Stomach (tissue), 9 donors: ENCODE results near the gene TSPAN32. TPM values are rescaled to one million over a fixed set of nuclear protein-coding genes. Genes with fewer than 3 reads are reported as not detected.

Source experiments
- DNase-seq, 2 donors: peaks; one replicate each; pipeline versions ENCODE4 v3.0.0 to v3.0.0-alpha.2; 2013 to 2019
- H3K27ac ChIP-seq, 5 donors: fragments of 200-600 bp in 4 of 5; sonication (generic) in 4 of 5; one replicate each; pipeline ENCODE4 v1.5.1; 2013 to 2019; ENCODE audit warnings: mild to moderate bottlenecking in 1 of 5, moderate library complexity in 1 of 5
- H3K27me3 ChIP-seq, 3 donors: fragments of 200-600 bp; sonication (generic); one replicate each; pipeline ENCODE4 v1.5.1; 2017 to 2019; ENCODE audit warnings: mixed run types in 1 of 3
- H3K36me3 ChIP-seq, 4 donors: fragments of 200-600 bp; sonication (generic); 1 replicate in 3 of 4; 2 replicates in 1 of 4; pipeline ENCODE4 v1.5.1; 2016 to 2019
- H3K4me1 ChIP-seq, 4 donors: fragments of 200-600 bp; sonication (generic); one replicate each; pipeline ENCODE4 v1.5.1; 2016 to 2019
- H3K4me3 ChIP-seq, 4 donors: fragments of 200-600 bp; sonication (generic) in 3 of 4; one replicate each; pipeline ENCODE4 v1.5.1; 2016 to 2019; ENCODE audit warnings: mild to moderate bottlenecking in 1 of 4
- H3K9me3 ChIP-seq, 4 donors: fragments of 200-600 bp; sonication (generic); one replicate each; pipeline ENCODE4 v1.5.1; 2016 to 2019
- CTCF ChIP-seq, 7 experiments: fragments of 450-650 bp in 4 of 7; fragments of 200-600 bp in 3 of 7; sonication (generic) in 3 of 7; IDR thresholded peaks; one replicate each; pipeline ENCODE4 v1.5.1; 2016 to 2019; ENCODE audit warnings: antibody characterized with exemption in 7 of 7, control low read depth in 2 of 7, mild to moderate bottlenecking in 1 of 7
- EP300 ChIP-seq: sonication (generic); formaldehyde crosslinking; IDR thresholded peaks from one replicate; pipeline ENCODE4 v1.6.1; 2017; ENCODE audit warnings: antibody characterized with exemption
- POLR2A ChIP-seq, 4 donors: fragments of 450-650 bp; IDR thresholded peaks; one replicate each; pipeline ENCODE4 v1.6.1; 2016; ENCODE audit warnings: antibody characterized with exemption in 4 of 4, control low read depth in 2 of 4, mild to moderate bottlenecking in 1 of 4, moderate library complexity in 1 of 4
- POLR2AphosphoS5 ChIP-seq, 3 donors: sonication (generic); formaldehyde crosslinking; IDR thresholded peaks; one replicate each; pipeline ENCODE4 v1.6.1; 2016; ENCODE audit warnings: antibody characterized with exemption in 3 of 3
- WGBS, 5 donors: extraction: QIAGEN DNeasy Blood & Tissue Kit in 3 of 5; methylation state at CpG; one replicate each; pipeline versions ENCODE4 v1.1.5 to v1.1.7; 2013 to 2018; 5-methylcytosine and 5-hydroxymethylcytosine counted together
- intact Hi-C: fragments of 100-400 bp; cut with DNase I; formaldehyde crosslinking; loops from one replicate; pipeline ENCODE4 v1.15.1; 2023; ENCODE audit warnings: low total_unique reads
- polyA plus RNA-seq, 3 donors: library from polyadenylated mRNA; stranded (reverse); fragments of 200-250 nt; gene quantifications; one replicate each; pipeline ENCODE4 v1.2.3, GENCODE V29; 2013
- total RNA-seq, 5 donors: library from RNA; depleted of rRNA; stranded (reverse); fragments of >200 nt; gene quantifications; one replicate each; pipeline versions ENCODE4 v1.1.0 to v1.2.3, GENCODE V29; 2014 to 2016
- donor health status: healthy with polysubstance abuse.
- donor health status: Bipolar disorder and iron deficiency.
- donor health status: healthy.

The TSPAN32 gene
- total and polyA plus RNA-seq, 8 donors, result 1.1 to 9.0 (median 2.3) TPM; not detected in 4

GRCh38 chr11:2320568-2321310 is 18.9 kb downstream of the TSPAN32 start:
- TF ChIP-seq CTCF (IDR thresholded peaks at IDR 0.05) (no peak), EP300 (no peak), POLR2A (IDR thresholded peaks at IDR 0.05) (no peak), POLR2AphosphoS5 (IDR thresholded peaks at IDR 0.05) (no peak)
- Histone ChIP-seq H3K9me3 (no peaks in the 10 kb centered on the region), H3K4me3 (no peak overlapping the region), H3K27me3 (no peaks in the 10 kb centered on the region), H3K27ac (no peak overlapping the region), H3K36me3 (peaks cover 0 to 6% (median 0%) of the 10 kb centered on the region in 4 donors), H3K4me1 (peaks cover 0 to 5% (median under 1%) of the 10 kb centered on the region in 4 donors)
- intact Hi-C loops, result no loop called here
- DNase-seq, result peak in 1 of 2 donors; percentile 15
- 78 to 89% (median 84%) methylated on average over 18 to 23 of the region's 23 CpGs for WGBS, 5 donors

GRCh38 chr11:2321311-2321683 is 19.5 kb downstream of the TSPAN32 start:
- Histone ChIP-seq H3K9me3 (no peaks in the 10 kb centered on the region), H3K4me3 (no peak overlapping the region), H3K36me3 (peaks cover 0 to 6% (median 0%) of the 10 kb centered on the region in 4 donors), H3K27me3 (no peaks in the 10 kb centered on the region), H3K27ac (no peak overlapping the region), H3K4me1 (no peaks in the 10 kb centered on the region)
- no peak for TF ChIP-seq POLR2A (IDR thresholded peaks at IDR 0.05)
- no peak for TF ChIP-seq CTCF (IDR thresholded peaks at IDR 0.05)
- no peak for TF ChIP-seq POLR2AphosphoS5 (IDR thresholded peaks at IDR 0.05)
- TF ChIP-seq EP300, result no peak
- DNase-seq, result no peak
- 63 to 81% (median 74%) methylated on average over 6 of the region's 6 CpGs for WGBS, 5 donors
- intact Hi-C loops, result no loop called here

GRCh38 chr11:2325123-2325522 is 23.3 kb downstream of the TSPAN32 start:
- 84 to 98% (median 91%) methylated on average over 4 of the region's 4 CpGs for WGBS, 5 donors
- Histone ChIP-seq H3K36me3 (no peaks in the 10 kb centered on the region), H3K4me3 (no peak overlapping the region), H3K27me3 (no peaks in the 10 kb centered on the region), H3K27ac (no peak overlapping the region), H3K9me3 (no peaks in the 10 kb centered on the region), H3K4me1 (no peaks in the 10 kb centered on the region)
- no peak for TF ChIP-seq EP300
- no peak for TF ChIP-seq CTCF (IDR thresholded peaks at IDR 0.05)
- TF ChIP-seq POLR2AphosphoS5 (IDR thresholded peaks at IDR 0.05), result no peak
- TF ChIP-seq POLR2A (IDR thresholded peaks at IDR 0.05), result no peak
- intact Hi-C loops, result no loop called here
- no peak for DNase-seq

GRCh38 chr11:2325719-2326118 is 23.9 kb downstream of the TSPAN32 start:
- Histone ChIP-seq H3K27me3 (no peaks in the 10 kb centered on the region), H3K9me3 (no peaks in the 10 kb centered on the region), H3K36me3 (no peaks in the 10 kb centered on the region), H3K4me1 (no peaks in the 10 kb centered on the region), H3K4me3 (no peak overlapping the region), H3K27ac (no peak overlapping the region)
- TF ChIP-seq EP300 (no peak), CTCF (IDR thresholded peaks at IDR 0.05) (no peak), POLR2A (IDR thresholded peaks at IDR 0.05) (no peak), POLR2AphosphoS5 (IDR thresholded peaks at IDR 0.05) (no peak)
- WGBS, 5 donors, result 52 to 74% (median 64%) methylated on average over 2 of the region's 2 CpGs
- DNase-seq, result no peak
- intact Hi-C loops, result no loop called here
